Left hindlimb (tissue), 1 donor: ENCODE results near the gene NUP85.
"Not testable (repeated sequence)": the region's sequence is repeated elsewhere in the genome, so short reads cannot be mapped to it uniquely, and the experiment has no call there.

Experiments used
- DNase-seq: peaks from one replicate; pipeline ENCODE4 v3.0.0-alpha.2; 2018

The NUP85 gene, protein sequence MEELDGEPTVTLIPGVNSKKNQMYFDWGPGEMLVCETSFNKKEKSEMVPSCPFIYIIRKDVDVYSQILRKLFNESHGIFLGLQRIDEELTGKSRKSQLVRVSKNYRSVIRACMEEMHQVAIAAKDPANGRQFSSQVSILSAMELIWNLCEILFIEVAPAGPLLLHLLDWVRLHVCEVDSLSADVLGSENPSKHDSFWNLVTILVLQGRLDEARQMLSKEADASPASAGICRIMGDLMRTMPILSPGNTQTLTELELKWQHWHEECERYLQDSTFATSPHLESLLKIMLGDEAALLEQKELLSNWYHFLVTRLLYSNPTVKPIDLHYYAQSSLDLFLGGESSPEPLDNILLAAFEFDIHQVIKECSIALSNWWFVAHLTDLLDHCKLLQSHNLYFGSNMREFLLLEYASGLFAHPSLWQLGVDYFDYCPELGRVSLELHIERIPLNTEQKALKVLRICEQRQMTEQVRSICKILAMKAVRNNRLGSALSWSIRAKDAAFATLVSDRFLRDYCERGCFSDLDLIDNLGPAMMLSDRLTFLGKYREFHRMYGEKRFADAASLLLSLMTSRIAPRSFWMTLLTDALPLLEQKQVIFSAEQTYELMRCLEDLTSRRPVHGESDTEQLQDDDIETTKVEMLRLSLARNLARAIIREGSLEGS

GRCh38 chr17:75205037-75205792 lies at the start of gene NUP85:
Gene NUP85, plus strand, starts transcription at chr17:75205679. Its CDS starts 83 bp downstream, at chr17:75205762.
- DNase-seq = peak; percentile 96

- DNase-seq = not testable (repeated sequence)
Observed at GRCh38 chr17:75158480-75158879, 47.0 kb upstream of the NUP85 start.

GRCh38 chr17:75159196-75160031 lies 46.1 kb upstream of the NUP85 start:
- DNase-seq = no peak

GRCh38 chr17:75160211-75160610 lies 45.3 kb upstream of the NUP85 start:
- DNase-seq = no peak

- no peak for DNase-seq
Observed at GRCh38 chr17:75163074-75163473, 42.4 kb upstream of the NUP85 start.

- not testable (repeated sequence) for DNase-seq
Observed at GRCh38 chr17:75164606-75165005, 40.9 kb upstream of the NUP85 start.

- DNase-seq = no peak
Observed at GRCh38 chr17:75168998-75169397, 36.5 kb upstream of the NUP85 start.

DNA sequence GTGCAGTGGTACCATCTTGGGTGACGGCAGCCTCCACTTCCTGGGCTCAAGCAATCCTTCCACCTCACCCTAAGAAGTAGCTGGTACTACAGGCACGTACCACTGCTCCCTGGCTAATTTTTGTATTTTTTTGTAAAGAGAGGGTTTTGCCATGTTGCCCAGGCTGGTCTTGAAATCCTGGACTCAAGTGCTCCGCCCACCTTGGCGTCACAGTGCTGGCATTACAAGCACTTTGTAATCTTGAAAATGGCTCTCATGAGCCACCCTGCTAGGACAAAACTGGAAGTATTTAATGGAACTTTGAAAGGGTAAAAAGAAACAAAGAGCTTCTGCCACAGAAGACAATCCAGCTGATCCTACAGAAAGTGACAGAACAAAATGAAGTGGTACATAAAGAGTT lies 32.0 kb upstream of the NUP85 start:
- no peak for DNase-seq

GRCh38 chr17:75174996-75175395 lies 30.5 kb upstream of the NUP85 start:
- DNase-seq = no peak

GRCh38 chr17:75176625-75177024 lies 28.9 kb upstream of the NUP85 start:
- DNase-seq = no peak

DNA sequence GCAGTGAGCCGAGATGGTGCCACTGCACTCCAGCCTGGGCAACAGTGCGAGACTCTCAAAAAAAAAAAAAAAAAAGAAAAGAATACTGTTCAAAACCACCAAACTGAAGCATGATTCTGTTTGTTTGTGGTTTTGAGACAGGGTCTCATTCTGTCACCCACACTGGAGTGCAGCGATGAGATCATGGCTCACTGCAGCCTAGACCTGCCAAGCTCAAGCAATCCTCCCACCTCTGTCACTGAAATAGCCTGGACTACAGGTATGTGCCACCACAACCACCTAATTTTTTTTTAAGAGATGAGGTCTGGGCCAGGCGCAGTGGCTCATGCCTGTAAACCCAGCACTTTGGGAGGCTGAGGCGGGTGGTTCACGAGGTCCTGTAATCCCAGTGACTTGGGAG lies 27.0 kb upstream of the NUP85 start:
- DNase-seq = no peak

DNA sequence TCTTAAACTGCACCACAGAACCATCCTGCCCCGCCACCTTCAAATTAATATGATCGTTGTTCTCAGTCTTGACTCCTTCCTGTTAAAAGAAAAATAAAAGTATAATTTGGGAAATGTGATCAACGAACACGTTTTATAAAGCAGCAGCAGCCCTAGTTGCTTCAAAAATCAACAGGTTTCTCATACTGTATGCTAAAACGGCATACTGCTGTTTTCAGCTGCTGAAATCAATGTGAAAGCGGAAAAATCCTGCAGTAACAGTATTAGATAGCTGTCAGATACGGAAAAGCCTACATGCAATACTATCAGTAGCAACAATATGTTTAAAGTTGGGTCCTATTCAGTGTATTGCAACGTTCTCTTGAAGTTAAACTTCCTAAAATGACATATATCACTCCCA lies 24.4 kb upstream of the NUP85 start:
- no peak for DNase-seq

GRCh38 chr17:75181608-75182318 lies 23.7 kb upstream of the NUP85 start:
- DNase-seq = no peak

DNA sequence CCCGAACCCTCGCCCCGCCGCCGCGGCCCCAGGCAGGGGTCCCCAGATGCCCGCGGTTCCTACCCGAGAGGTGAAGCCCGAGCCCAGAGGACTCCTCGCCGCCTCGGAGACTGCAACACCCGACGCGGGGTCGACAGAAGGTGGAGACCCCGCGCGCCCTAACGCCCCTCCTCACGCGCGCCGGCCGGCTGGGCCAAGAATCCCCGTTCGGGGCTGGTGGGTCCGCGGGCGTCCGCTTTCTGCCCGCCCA lies 23.2 kb upstream of the NUP85 start:
- no peak for DNase-seq

GRCh38 chr17:75182569-75183436 lies 22.7 kb upstream of the NUP85 start, which contains the start of gene SUMO2:
Gene SUMO2, minus strand, starts transcription at chr17:75182959. Its CDS starts 125 bp downstream, at chr17:75182834.
- DNase-seq = peak; percentile 97

DNA sequence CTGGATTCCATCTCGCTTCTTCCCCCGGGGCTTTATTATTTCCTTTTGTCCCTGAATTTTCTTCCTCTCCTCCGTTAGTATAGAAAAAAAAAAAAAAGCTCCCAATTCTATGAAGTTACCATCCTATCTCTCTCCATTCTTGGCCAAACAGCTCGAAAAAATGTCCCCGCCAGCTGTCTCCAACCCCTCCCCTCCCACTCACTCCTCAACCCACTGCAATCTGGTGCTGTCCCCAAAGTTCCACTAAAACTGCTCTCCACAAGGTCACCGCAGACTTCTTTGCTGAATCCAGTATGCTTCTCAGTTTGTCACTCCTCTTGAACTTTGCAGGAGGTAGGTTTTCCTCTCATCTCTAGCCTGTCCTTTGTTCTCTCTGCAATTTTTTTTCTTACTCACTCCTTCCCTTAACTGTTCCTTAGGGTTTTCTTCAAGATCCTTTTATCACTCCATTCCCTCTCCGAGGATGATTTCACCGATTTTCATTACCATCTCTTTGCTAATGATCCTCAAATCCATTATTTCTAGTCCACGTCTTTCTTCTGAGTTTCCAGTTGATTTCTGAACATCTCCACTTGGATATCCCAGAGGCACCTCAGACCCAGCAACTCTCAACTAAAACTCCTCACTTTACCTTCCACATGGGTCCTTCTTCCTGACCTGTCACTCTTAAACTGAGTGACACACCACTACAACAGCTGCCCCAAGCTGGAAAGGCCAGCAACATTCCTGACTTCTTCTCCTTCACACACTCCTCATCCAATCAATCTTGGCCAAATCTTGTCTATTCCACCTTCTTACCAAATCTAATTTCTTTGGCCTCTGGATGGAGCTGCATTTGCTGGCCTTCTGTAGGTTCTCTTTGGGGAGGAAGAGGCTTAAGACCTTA lies 21.2 kb upstream of the NUP85 start:
- DNase-seq = no peak

DNA sequence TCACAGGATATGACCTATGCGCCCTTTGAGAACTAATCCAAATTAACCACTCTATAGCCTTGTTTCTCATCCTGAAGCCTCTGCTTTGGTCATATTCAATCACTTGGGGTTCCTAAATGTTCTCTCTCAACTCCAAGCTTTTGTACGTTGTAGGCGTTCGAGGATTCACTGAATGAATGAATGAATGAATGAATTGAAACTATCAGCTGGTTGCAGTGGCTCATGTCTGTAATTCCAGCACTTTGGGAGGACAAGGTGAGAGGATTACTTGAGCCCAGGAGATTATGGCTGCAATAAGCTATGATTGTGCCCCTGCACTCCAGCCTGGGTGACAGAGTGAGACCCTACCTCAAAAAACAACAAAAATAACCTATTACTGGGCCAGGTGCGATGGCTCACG lies 16.9 kb upstream of the NUP85 start:
- DNase-seq = no peak

DNA sequence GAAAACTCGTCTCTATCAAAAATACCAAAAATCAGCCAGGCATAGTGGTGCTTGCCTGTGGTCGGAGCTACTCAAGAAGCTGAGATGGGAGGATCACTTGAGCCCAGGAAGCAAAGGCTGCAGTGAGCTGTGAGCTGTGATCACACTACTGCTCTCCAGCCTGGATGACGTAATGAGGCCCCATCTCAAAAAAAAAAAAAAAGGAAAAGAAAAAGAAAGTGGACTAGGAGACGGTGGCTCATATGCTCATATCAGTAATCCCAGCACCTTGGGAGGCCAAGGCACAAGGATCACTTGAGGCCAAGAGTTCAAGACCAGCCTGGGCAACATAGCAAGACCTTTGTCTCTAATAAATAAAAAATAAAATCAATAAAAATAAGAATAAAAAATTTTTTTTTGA lies 13.9 kb upstream of the NUP85 start:
- DNase-seq = no peak

GRCh38 chr17:75194879-75195278 lies 10.6 kb upstream of the NUP85 start:
- no peak for DNase-seq
